ENCODE measurements around the gene RHBDF2. TPM values are rescaled to one million over a fixed set of nuclear protein-coding genes. Genes with fewer than 3 reads are reported as not detected.

Gene RHBDF2
- total RNA-seq, 3 donors from 2014 or later (not counting 1 experiment from before 2014, with no cell fraction given): 194 to 233 (median 202) TPM

GRCh38 chr17:76431509-76431908 is 69.7 kb downstream of the RHBDF2 start:
- Mint-ChIP-seq H3K4me1 (peaks cover 28 to 35% of the 10 kb centered on the region in 2 donors), H3K27me3 (ENCODE audit: low read depth in 2 of 2) (no peaks in the 10 kb centered on the region), H3K36me3 (no peaks in the 10 kb centered on the region), H3K9me3 (no peaks in the 10 kb centered on the region), H3K4me3 (no peak overlapping the region), H3K27ac (no peak overlapping the region)
- H3K9me3 ChIP-seq (ENCODE audit: control insufficient read depth, insufficient read depth, low read length): no peaks in the 10 kb centered on the region
- no peak overlapping the region for H3K4me3 ChIP-seq (ENCODE audit: low read length)
- ATAC-seq (no peak), DNase-seq (no peak)
- no peak for TF ChIP-seq CTCF (IDR thresholded peaks at IDR 0.05)
- intact Hi-C loops (cut with micrococcal nuclease): no loop called here
- 100% methylated on average over 1 of the region's 2 CpGs for WGBS (ENCODE audit: insufficient coverage)
- H3K27me3 ChIP-seq (ENCODE audit: control insufficient read depth, insufficient read depth, low read length): no peaks in the 10 kb centered on the region
- H3K27ac ChIP-seq (ENCODE audit: low read length): no peak overlapping the region
- H3K4me1 ChIP-seq (ENCODE audit: control insufficient read depth, insufficient read depth, low read length): no peaks in the 10 kb centered on the region
- H3K36me3 ChIP-seq (ENCODE audit: control insufficient read depth, insufficient read depth, low read length): no peaks in the 10 kb centered on the region

GRCh38 chr17:76428511-76428910 is 72.7 kb downstream of the RHBDF2 start:
- Histone ChIP-seq H3K36me3 (ENCODE audit: control insufficient read depth, insufficient read depth, low read length) (no peaks in the 10 kb centered on the region), H3K27ac (ENCODE audit: low read length) (no peak overlapping the region), H3K9me3 (ENCODE audit: control insufficient read depth, insufficient read depth, low read length) (no peaks in the 10 kb centered on the region), H3K4me3 (ENCODE audit: low read length) (no peak overlapping the region), H3K4me1 (ENCODE audit: control insufficient read depth, insufficient read depth, low read length) (no peaks in the 10 kb centered on the region), H3K27me3 (ENCODE audit: control insufficient read depth, insufficient read depth, low read length) (no peaks in the 10 kb centered on the region)
- DNase-seq (no peak), ATAC-seq (no peak)
- TF ChIP-seq CTCF (IDR thresholded peaks at IDR 0.05): no peak
- peaks cover 28 to 30% of the 10 kb centered on the region in 2 donors for H3K4me1 Mint-ChIP-seq
- no peaks in the 10 kb centered on the region for H3K36me3 Mint-ChIP-seq
- 100% methylated on average over 1 of the region's 1 CpG for WGBS (ENCODE audit: insufficient coverage)
- H3K27ac Mint-ChIP-seq: no peak overlapping the region
- H3K4me3 Mint-ChIP-seq: no peak overlapping the region
- no peaks in the 10 kb centered on the region for H3K27me3 Mint-ChIP-seq (ENCODE audit: low read depth in 2 of 2)
- H3K9me3 Mint-ChIP-seq: no peaks in the 10 kb centered on the region
- intact Hi-C loops (cut with micrococcal nuclease): no loop called here

- no peak overlapping the region for H3K27ac Mint-ChIP-seq
- ATAC-seq: no peak
Observed at GRCh38 chr17:76427501-76428231, 73.6 kb downstream of the RHBDF2 start.

More at GRCh38 chr17:76427501-76428231, 73.6 kb downstream of the RHBDF2 start:
- Histone ChIP-seq H3K4me1 (ENCODE audit: control insufficient read depth, insufficient read depth, low read length) (no peaks in the 10 kb centered on the region), H3K9me3 (ENCODE audit: control insufficient read depth, insufficient read depth, low read length) (no peaks in the 10 kb centered on the region), H3K4me3 (ENCODE audit: low read length) (no peak overlapping the region), H3K27me3 (ENCODE audit: control insufficient read depth, insufficient read depth, low read length) (no peaks in the 10 kb centered on the region), H3K27ac (ENCODE audit: low read length) (peak overlapping the region; percentile 47), H3K36me3 (ENCODE audit: control insufficient read depth, insufficient read depth, low read length) (no peaks in the 10 kb centered on the region)
- Mint-ChIP-seq H3K36me3 (no peaks in the 10 kb centered on the region), H3K27me3 (ENCODE audit: low read depth in 2 of 2) (no peaks in the 10 kb centered on the region), H3K4me1 (peaks cover 32 to 34% of the 10 kb centered on the region in 2 donors), H3K9me3 (no peaks in the 10 kb centered on the region), H3K4me3 (no peak overlapping the region)
- no peak for DNase-seq
- intact Hi-C loops (cut with micrococcal nuclease): no loop called here
- no peak for TF ChIP-seq CTCF (IDR thresholded peaks at IDR 0.05)
- WGBS (ENCODE audit: insufficient coverage): 84% methylated on average over 7 of the region's 8 CpGs
